ENCODE results near the gene AQP6.

GRCh38 chr12:49936925-49937324, 35.8 kb upstream of the AQP6 start:
- TF ChIP-seq CTCF (IDR thresholded peaks at IDR 0.05) (no peak), POLR2A (IDR thresholded peaks at IDR 0.05) (no peak)
